ENCODE results near the gene RASAL2. TPM values are rescaled to one million over a fixed set of nuclear protein-coding genes. Genes with fewer than 3 reads are reported as not detected.

Gene RASAL2
- total RNA-seq, 3 donors from 2014 or later, result 28.5 to 41.0 (median 40.5) TPM

- H3K27ac ChIP-seq, result peak overlapping the region in 1 of 2 donors; percentile 26
- TF ChIP-seq POLR2AphosphoS5 (IDR thresholded peaks at IDR 0.05), result no peak
- no peak for TF ChIP-seq POLR2A (IDR thresholded peaks at IDR 0.05)
- no peak for TF ChIP-seq CTCF (IDR thresholded peaks at IDR 0.05)
- intact Hi-C loops (cut with DNase I; ENCODE audit: low total_unique reads), result no loop called here
- H3K36me3 ChIP-seq, result no peaks in the 10 kb centered on the region
- H3K9me3 ChIP-seq, result no peaks in the 10 kb centered on the region
- H3K4me1 ChIP-seq, result no peaks in the 10 kb centered on the region
- DNase-seq (ENCODE audit: low spot score in 2 of 2), result no peak
- no peaks in the 10 kb centered on the region for H3K27me3 ChIP-seq
- no peak overlapping the region for H3K4me3 ChIP-seq
Measured at GRCh38 chr1:178360421-178360820, 266.5 kb downstream of the RASAL2 start.

GRCh38 chr1:178361847-178362246 lies 267.9 kb downstream of the RASAL2 start:
- no peak overlapping the region for H3K27ac ChIP-seq
- H3K4me3 ChIP-seq, result no peak overlapping the region
- H3K9me3 ChIP-seq, result no peaks in the 10 kb centered on the region
- H3K27me3 ChIP-seq, result no peaks in the 10 kb centered on the region
- no peaks in the 10 kb centered on the region for H3K4me1 ChIP-seq
- TF ChIP-seq POLR2AphosphoS5 (IDR thresholded peaks at IDR 0.05), result no peak
- no peak for TF ChIP-seq CTCF (IDR thresholded peaks at IDR 0.05)
- TF ChIP-seq POLR2A (IDR thresholded peaks at IDR 0.05), result no peak
- intact Hi-C loops (cut with DNase I; ENCODE audit: low total_unique reads), result no loop called here
- no peaks in the 10 kb centered on the region for H3K36me3 ChIP-seq
- DNase-seq (ENCODE audit: low spot score in 2 of 2), result no peak

GRCh38 chr1:178362747-178363146 lies 268.8 kb downstream of the RASAL2 start:
- intact Hi-C loops (cut with DNase I; ENCODE audit: low total_unique reads), result no loop called here
- no peak for DNase-seq (ENCODE audit: low spot score in 2 of 2)
- Histone ChIP-seq H3K36me3 (no peaks in the 10 kb centered on the region), H3K27ac (no peak overlapping the region), H3K9me3 (no peaks in the 10 kb centered on the region), H3K4me1 (no peaks in the 10 kb centered on the region), H3K27me3 (no peaks in the 10 kb centered on the region), H3K4me3 (no peak overlapping the region)
- TF ChIP-seq CTCF (IDR thresholded peaks at IDR 0.05) (no peak), POLR2A (IDR thresholded peaks at IDR 0.05) (no peak), POLR2AphosphoS5 (IDR thresholded peaks at IDR 0.05) (no peak)

- H3K27me3 ChIP-seq, result no peaks in the 10 kb centered on the region
- no peak overlapping the region for H3K4me3 ChIP-seq
- H3K36me3 ChIP-seq, result no peaks in the 10 kb centered on the region
- no peak for DNase-seq (ENCODE audit: low spot score in 2 of 2)
- H3K9me3 ChIP-seq, result no peaks in the 10 kb centered on the region
- TF ChIP-seq CTCF (IDR thresholded peaks at IDR 0.05), result no peak
- no peak for TF ChIP-seq POLR2A (IDR thresholded peaks at IDR 0.05)
- no peak for TF ChIP-seq POLR2AphosphoS5 (IDR thresholded peaks at IDR 0.05)
- no peak overlapping the region for H3K27ac ChIP-seq
- H3K4me1 ChIP-seq, result no peaks in the 10 kb centered on the region
- intact Hi-C loops (cut with DNase I; ENCODE audit: low total_unique reads), result no loop called here
Measured at GRCh38 chr1:178364782-178365181, 270.9 kb downstream of the RASAL2 start.

- Histone ChIP-seq H3K4me3 (no peak overlapping the region), H3K4me1 (no peaks in the 10 kb centered on the region), H3K9me3 (no peaks in the 10 kb centered on the region), H3K36me3 (no peaks in the 10 kb centered on the region), H3K27ac (no peak overlapping the region), H3K27me3 (no peaks in the 10 kb centered on the region)
- DNase-seq (ENCODE audit: low spot score in 2 of 2), result no peak
- intact Hi-C loops (cut with DNase I; ENCODE audit: low total_unique reads), result no loop called here
- no peak for TF ChIP-seq CTCF (IDR thresholded peaks at IDR 0.05)
- no peak for TF ChIP-seq POLR2AphosphoS5 (IDR thresholded peaks at IDR 0.05)
- TF ChIP-seq POLR2A (IDR thresholded peaks at IDR 0.05), result no peak
Measured at GRCh38 chr1:178367151-178367550, 273.2 kb downstream of the RASAL2 start.
